HL-60 (cell line): ENCODE measurements around the gene RANBP6.

ENCODE experiments used
- CTCF ChIP-seq: IDR thresholded peaks from one replicate; pipeline ENCODE4 v1.5.1; 2011; ENCODE audit warnings: low read length, control low read depth, inconsistent platforms; ENCODE audit not compliant: insufficient read depth
- POLR2AphosphoS5 ChIP-seq: IDR thresholded peaks from 2 replicates; pipeline ENCODE4 v1.6.1; 2012; ENCODE audit warnings: low read depth

DNA sequence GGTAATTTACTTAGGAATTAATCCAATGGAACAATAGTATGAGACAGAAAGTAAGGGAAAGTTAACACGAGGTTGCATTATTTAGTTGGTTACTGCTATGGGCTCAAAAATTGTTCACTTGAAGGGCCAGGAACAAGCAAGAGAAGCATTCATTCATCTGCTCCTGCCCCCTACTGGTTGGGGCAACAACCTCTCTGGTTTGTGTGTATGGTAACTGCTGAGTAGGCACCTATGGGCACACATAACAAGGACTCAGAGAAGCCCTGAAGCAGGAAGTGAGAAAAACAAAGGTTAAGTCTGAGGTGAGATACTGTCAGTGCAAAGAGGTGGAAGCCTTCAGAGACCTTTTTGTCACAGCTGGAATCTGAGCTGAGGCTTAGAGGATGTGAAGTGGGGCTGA lies 34.4 kb upstream of the RANBP6 start:
- peak; percentile 53 for TF ChIP-seq CTCF
- no peak for TF ChIP-seq POLR2AphosphoS5
